Measurements from ENCODE around the gene DECR2. TPM values are rescaled to one million over a fixed set of nuclear protein-coding genes. Genes with fewer than 3 reads are reported as not detected.

DECR2 gene
- total and polyA plus RNA-seq, 2 of the 13 experiments (the other 11 are each of a cell fraction or from before 2014, with no cell fraction given), result 36.3 to 44.6 TPM

DNA sequence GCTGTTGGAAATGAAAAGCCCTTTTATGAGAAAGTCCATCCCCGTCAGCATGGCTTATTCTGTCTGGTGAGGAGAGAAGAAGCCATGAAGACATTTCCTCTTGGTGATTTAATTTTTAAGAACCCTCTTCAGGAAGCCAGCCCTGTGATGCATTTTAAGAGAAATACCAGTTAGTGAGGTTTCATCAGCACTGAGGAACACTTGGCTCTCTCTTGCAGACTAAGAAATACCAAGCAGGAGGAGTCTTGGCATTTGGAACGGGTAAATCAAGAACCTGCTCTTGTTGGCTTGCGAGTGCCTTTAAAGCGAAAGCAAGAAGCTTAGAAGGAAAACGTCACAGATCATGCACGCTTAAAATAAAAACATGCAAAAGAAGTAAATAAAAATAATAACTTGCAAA is 41.3 kb downstream of the DECR2 start:
- no TSS peak for BruUV-seq (replicated peaks)
- CTCF ChIA-PET (ENCODE audit: low intra/inter-chr PET ratio, low total read pairs), result no interaction called here
- Histone ChIP-seq H2AFZ (ENCODE audit: low read length) (no peak overlapping the region), H3K4me3 (replicated peaks in 1 of 3; ENCODE audit: insufficient read depth in 1 of 3, low read depth in 2 of 3, low read length in 3 of 3) (no peak overlapping the region), H3K27ac (ENCODE audit: extremely low read length, insufficient read depth, low read length) (no peak overlapping the region), H3K79me2 (ENCODE audit: insufficient read depth, low read length) (peaks cover 51% of the 10 kb centered on the region), H3K9me3 (ENCODE audit: low read length) (no peaks in the 10 kb centered on the region), H3K9ac (ENCODE audit: insufficient read depth, low read depth, low read length) (no peak overlapping the region), H3K4me1 (ENCODE audit: insufficient read depth, low read length) (no peaks in the 10 kb centered on the region), H3K36me3 (replicated peaks in 1 of 2; ENCODE audit: control insufficient read depth in 1 of 2, insufficient read depth in 2 of 2, low read length in 2 of 2) (peaks cover 2 to 29% of the 10 kb centered on the region in 2 experiments; a peak in 3 of 5 replicates), H3K4me2 (ENCODE audit: low read depth, low read length) (no peak overlapping the region), H4K20me1 (ENCODE audit: insufficient read depth, low read length) (0 out of 2 replicates have a peak, but pooled peaks cover 5% of the 10 kb centered on the region), H3K27me3 (ENCODE audit: control insufficient read depth in 1 of 2, insufficient read depth in 2 of 2, low read length in 2 of 2) (no peaks in the 10 kb centered on the region)
- DNase-seq (ENCODE audit: low spot score), result no peak
- in situ Hi-C loops (cut with HindIII; ENCODE audit: extremely low pct_ligation_motif_present, low pct_unique_long_range_greater_than_20kb) (no loop called here), intact Hi-C loops (cut with micrococcal nuclease; ENCODE audit: unreplicated experiment) (no loop called here)
- WGBS (ENCODE audit: low lambda C conversion rate), result 98% methylated on average over 6 of the region's 6 CpGs
- TF ChIP-seq, protein P1, sequence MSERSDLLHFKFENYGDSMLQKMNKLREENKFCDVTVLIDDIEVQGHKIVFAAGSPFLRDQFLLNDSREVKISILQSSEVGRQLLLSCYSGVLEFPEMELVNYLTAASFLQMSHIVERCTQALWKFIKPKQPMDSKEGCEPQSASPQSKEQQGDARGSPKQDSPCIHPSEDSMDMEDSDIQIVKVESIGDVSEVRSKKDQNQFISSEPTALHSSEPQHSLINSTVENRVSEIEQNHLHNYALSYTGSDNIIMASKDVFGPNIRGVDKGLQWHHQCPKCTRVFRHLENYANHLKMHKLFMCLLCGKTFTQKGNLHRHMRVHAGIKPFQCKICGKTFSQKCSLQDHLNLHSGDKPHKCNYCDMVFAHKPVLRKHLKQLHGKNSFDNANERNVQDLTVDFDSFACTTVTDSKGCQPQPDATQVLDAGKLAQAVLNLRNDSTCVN (CRISPR knock-in tag; IDR thresholded peaks at IDR 0.05; ENCODE audit: borderline replicate concordance), result no peak
- TF ChIP-seq ZFP41 (CRISPR knock-in tag; IDR thresholded peaks at IDR 0.05; ENCODE audit: borderline replicate concordance) (no peak), USF2 (IDR thresholded peaks at IDR 0.05; ENCODE audit: low read depth, low read length) (no peak), USF2 (CRISPR knock-in tag; IDR thresholded peaks at IDR 0.05; ENCODE audit: borderline replicate concordance) (no peak), TEAD3 (CRISPR knock-in tag; optimal IDR thresholded peaks at IDR 0.05; ENCODE audit: borderline replicate concordance) (no peak), MIER2 (CRISPR knock-in tag; IDR thresholded peaks at IDR 0.05) (no peak), MBD4 (IDR thresholded peaks at IDR 0.05; ENCODE audit: borderline replicate concordance, low read length) (no peak), ZNF567 (CRISPR knock-in tag; IDR thresholded peaks at IDR 0.05; ENCODE audit: borderline replicate concordance) (no peak), THYN1 (CRISPR knock-in tag; IDR thresholded peaks at IDR 0.05; ENCODE audit: borderline replicate concordance, low read depth) (no peak), AGO2 (optimal IDR thresholded peaks at IDR 0.05; ENCODE audit: low read depth, low read length) (no peak)
- TF ChIP-seq, protein P2, sequence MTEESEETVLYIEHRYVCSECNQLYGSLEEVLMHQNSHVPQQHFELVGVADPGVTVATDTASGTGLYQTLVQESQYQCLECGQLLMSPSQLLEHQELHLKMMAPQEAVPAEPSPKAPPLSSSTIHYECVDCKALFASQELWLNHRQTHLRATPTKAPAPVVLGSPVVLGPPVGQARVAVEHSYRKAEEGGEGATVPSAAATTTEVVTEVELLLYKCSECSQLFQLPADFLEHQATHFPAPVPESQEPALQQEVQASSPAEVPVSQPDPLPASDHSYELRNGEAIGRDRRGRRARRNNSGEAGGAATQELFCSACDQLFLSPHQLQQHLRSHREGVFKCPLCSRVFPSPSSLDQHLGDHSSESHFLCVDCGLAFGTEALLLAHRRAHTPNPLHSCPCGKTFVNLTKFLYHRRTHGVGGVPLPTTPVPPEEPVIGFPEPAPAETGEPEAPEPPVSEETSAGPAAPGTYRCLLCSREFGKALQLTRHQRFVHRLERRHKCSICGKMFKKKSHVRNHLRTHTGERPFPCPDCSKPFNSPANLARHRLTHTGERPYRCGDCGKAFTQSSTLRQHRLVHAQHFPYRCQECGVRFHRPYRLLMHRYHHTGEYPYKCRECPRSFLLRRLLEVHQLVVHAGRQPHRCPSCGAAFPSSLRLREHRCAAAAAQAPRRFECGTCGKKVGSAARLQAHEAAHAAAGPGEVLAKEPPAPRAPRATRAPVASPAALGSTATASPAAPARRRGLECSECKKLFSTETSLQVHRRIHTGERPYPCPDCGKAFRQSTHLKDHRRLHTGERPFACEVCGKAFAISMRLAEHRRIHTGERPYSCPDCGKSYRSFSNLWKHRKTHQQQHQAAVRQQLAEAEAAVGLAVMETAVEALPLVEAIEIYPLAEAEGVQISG (CRISPR knock-in tag; IDR thresholded peaks at IDR 0.05), result no peak
- POLR2A ChIA-PET, result no interaction called here
- no peak for FAIRE-seq
- ATAC-seq, result no peak

All from HepG2 (cell line).